Kasumi-1 (cell line): ENCODE results near the gene IMMT.

ENCODE experiments used
- DNase-seq, 2 experiments: peaks; one replicate each; lab custom pipeline; 2025; lab: John Stamatoyannopoulos, UW

Gene IMMT

GRCh38 chr2:86199834-86200177 lies 4.5 kb upstream of the IMMT start:
- DNase-seq, result no peak

GRCh38 chr2:86195808-86196387 lies 636 bp upstream of the IMMT start:
- DNase-seq, result no peak

- DNase-seq, result peak; percentile 94 to 95
Measured at GRCh38 chr2:86194751-86195054, 559 bp downstream of the IMMT start.

GRCh38 chr2:86193901-86194567 lies 1.2 kb downstream of the IMMT start:
- peak; percentile 18 to 24 for DNase-seq

GRCh38 chr2:86189782-86190416 lies 5.4 kb downstream of the IMMT start:
- DNase-seq, result no peak

- DNase-seq, result no peak
Measured at GRCh38 chr2:86186431-86186830, 8.8 kb downstream of the IMMT start.

GRCh38 chr2:86185517-86186212 lies 9.6 kb downstream of the IMMT start:
- no peak for DNase-seq

GRCh38 chr2:86176597-86176996 lies 18.7 kb downstream of the IMMT start:
- DNase-seq, result no peak

- no peak for DNase-seq
Measured at GRCh38 chr2:86175828-86176227, 19.4 kb downstream of the IMMT start.

GRCh38 chr2:86174445-86174844 lies 20.8 kb downstream of the IMMT start:
- DNase-seq, result no peak

- DNase-seq, result no peak
Measured at GRCh38 chr2:86172610-86173009, 22.7 kb downstream of the IMMT start.

- no peak for DNase-seq
Measured at GRCh38 chr2:86171295-86171694, 24.0 kb downstream of the IMMT start.

- no peak for DNase-seq
Measured at GRCh38 chr2:86170449-86170848, 24.8 kb downstream of the IMMT start.

GRCh38 chr2:86160156-86160952 lies 34.9 kb downstream of the IMMT start:
- DNase-seq, result no peak

- no peak for DNase-seq
Measured at GRCh38 chr2:86158286-86158685, 37.0 kb downstream of the IMMT start.

GRCh38 chr2:86157009-86157556 lies 38.2 kb downstream of the IMMT start:
- no peak for DNase-seq

- DNase-seq, result no peak
Measured at GRCh38 chr2:86150502-86150901, 44.8 kb downstream of the IMMT start.

GRCh38 chr2:86147793-86148192 lies 47.5 kb downstream of the IMMT start:
- DNase-seq, result no peak

- no peak for DNase-seq
Measured at GRCh38 chr2:86143926-86144685, 51.2 kb downstream of the IMMT start.

GRCh38 chr2:86143307-86143706 lies 52.0 kb downstream of the IMMT start:
- peak; percentile 16 to 19 for DNase-seq
